ENCODE data around the gene POU3F1. TPM values are rescaled to one million over a fixed set of nuclear protein-coding genes. Genes with fewer than 3 reads are reported as not detected.

POU3F1 gene
- total RNA-seq, 1 donor from 2014 or later: 6.1 TPM

DNA sequence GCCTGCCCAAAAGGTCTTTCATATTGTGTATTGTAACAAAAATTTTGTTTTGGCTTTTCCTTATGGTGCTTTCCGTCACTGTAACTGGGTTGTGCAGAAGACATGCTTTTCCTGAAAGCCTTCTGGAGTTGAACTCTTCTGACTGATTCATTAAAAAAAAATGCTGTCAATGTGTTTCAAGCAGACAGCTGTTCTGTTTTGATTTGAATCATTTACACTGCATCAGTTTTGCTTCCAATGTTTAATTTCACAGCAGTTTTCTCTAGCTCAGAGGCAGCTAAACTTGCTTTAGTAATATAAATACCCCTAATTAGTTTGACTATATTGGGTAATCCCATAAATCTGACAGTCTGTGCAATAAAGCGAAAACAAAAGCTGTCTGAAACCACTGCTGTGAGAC is 26.2 kb downstream of the POU3F1 start:
- Mint-ChIP-seq H3K27me3 (no peaks in the 10 kb centered on the region), H3K4me3 (no peak overlapping the region), H3K4me1 (no peaks in the 10 kb centered on the region), H3K36me3 (ENCODE audit: low read depth) (peaks cover 83% of the 10 kb centered on the region), H3K9me3 (no peaks in the 10 kb centered on the region), H3K27ac (no peak overlapping the region)
- POLR2A ChIA-PET: interaction anchor here (0.7 kb wide), 1 partner anchor 9 kb away, joined by 4 read pairs; no protein-coding TSS in a partner anchor
- intact Hi-C loops (cut with micrococcal nuclease): no loop called here
- DNase-seq (no peak), ATAC-seq (ENCODE audit: low read depth) (no peak)
- TF ChIP-seq, protein P1, sequence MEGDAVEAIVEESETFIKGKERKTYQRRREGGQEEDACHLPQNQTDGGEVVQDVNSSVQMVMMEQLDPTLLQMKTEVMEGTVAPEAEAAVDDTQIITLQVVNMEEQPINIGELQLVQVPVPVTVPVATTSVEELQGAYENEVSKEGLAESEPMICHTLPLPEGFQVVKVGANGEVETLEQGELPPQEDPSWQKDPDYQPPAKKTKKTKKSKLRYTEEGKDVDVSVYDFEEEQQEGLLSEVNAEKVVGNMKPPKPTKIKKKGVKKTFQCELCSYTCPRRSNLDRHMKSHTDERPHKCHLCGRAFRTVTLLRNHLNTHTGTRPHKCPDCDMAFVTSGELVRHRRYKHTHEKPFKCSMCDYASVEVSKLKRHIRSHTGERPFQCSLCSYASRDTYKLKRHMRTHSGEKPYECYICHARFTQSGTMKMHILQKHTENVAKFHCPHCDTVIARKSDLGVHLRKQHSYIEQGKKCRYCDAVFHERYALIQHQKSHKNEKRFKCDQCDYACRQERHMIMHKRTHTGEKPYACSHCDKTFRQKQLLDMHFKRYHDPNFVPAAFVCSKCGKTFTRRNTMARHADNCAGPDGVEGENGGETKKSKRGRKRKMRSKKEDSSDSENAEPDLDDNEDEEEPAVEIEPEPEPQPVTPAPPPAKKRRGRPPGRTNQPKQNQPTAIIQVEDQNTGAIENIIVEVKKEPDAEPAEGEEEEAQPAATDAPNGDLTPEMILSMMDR (IDR thresholded peaks at IDR 0.05): no peak
- CTCF ChIA-PET: interaction anchor here (0.8 kb wide), 1 partner anchor 30 kb away, joined by 4 read pairs; no protein-coding TSS in a partner anchor

DNA sequence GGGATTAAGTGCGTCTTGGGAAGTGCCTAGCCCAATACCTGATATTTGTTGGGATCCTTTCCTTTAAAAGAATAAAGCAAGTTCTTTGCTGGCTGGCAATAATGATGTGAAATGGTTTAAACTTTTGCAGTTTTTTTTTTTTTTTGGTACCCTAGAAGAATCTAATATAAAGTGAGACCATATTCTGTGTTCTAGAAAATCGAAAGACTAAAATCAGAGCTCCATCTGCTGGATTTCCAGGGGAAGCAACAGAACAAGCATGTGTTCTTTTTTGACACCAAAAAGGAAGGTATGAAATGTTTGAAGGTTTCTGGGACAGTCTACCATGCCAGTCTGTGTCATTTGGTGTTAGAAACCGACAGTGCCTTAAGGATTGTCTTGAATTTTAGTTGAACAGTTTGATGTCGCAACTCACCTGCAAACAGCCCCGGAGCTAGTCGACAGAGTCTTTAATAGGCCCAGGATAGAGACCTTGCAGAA is 27.7 kb downstream of the POU3F1 start:
- TF ChIP-seq, protein P1 (IDR thresholded peaks at IDR 0.05): no peak
- Mint-ChIP-seq H3K9me3 (no peaks in the 10 kb centered on the region), H3K4me1 (peaks cover 4% of the 10 kb centered on the region), H3K27ac (no peak overlapping the region), H3K4me3 (no peak overlapping the region), H3K36me3 (ENCODE audit: low read depth) (peaks cover 77% of the 10 kb centered on the region), H3K27me3 (no peaks in the 10 kb centered on the region)
- intact Hi-C loops (cut with micrococcal nuclease): loop anchor here (1.0 to 10.0 kb wide), 3 partner anchors 29 to 414 kb away; partner anchors contain the start of gene SF3A3
- ATAC-seq (ENCODE audit: low read depth) (peak; percentile 50), DNase-seq (no peak)
- POLR2A ChIA-PET: interaction anchor here (0.5 to 1.0 kb wide), 5 partner anchors 9 to 457 kb away, joined by 3 to 5 read pairs (median 4); no protein-coding TSS in a partner anchor
- CTCF ChIA-PET: interaction anchor here (0.6 to 1.4 kb wide), 5 partner anchors 9 to 420 kb away, joined by 3 to 4 read pairs (median 3); no protein-coding TSS in a partner anchor

DNA sequence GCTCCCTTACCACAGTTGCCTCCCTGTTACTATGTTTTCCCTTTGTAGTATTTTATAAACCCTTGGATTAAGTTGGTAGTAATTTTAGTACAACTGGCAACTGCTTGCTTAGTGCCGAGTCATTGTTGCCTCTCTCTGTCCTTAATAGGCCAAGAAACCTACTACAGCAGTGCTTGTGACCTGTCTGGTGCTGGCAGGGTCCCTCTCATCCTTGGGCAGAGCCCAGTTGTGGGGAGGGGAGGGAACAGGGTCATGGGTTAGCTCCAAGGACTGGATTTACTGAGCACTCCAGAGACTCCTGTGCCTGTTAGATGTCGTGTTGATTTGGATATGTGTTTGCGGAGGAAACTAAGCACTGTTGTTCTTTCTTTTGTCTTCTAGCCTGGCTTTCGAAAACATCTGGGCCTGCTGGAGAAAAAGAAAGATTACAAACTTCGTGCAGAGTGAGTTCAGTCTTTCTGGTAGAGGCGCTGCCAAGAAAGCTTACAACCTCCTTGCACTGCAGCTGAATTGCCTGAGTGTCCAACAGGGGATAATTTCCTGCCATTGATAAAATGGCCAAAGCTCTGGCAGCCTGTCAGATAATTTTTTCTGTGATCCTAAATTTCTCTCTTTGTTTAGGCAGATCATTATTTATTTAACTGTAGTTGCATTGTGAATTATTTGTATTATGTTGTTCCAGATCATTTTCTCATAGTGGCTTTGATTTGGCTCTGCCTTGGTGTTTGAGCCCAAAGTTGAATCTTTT is 30.4 kb downstream of the POU3F1 start:
- H3K27me3 Mint-ChIP-seq: no peaks in the 10 kb centered on the region
- ATAC-seq (ENCODE audit: low read depth) (no peak), DNase-seq (no peak)
- no peak overlapping the region for H3K27ac Mint-ChIP-seq
- intact Hi-C loops (cut with micrococcal nuclease): loop anchor here (10.0 kb wide), 1 partner anchor 411 kb away; no protein-coding TSS in a partner anchor
- H3K4me1 Mint-ChIP-seq: peaks cover 27% of the 10 kb centered on the region
- peaks cover 63% of the 10 kb centered on the region for H3K36me3 Mint-ChIP-seq (ENCODE audit: low read depth)
- H3K9me3 Mint-ChIP-seq: no peaks in the 10 kb centered on the region
- POLR2A ChIA-PET: no interaction called here
- TF ChIP-seq, protein P1 (IDR thresholded peaks at IDR 0.05): no peak
- no peak overlapping the region for H3K4me3 Mint-ChIP-seq
- CTCF ChIA-PET: interaction anchor here (1.0 to 1.1 kb wide), 2 partner anchors 26 to 39 kb away, joined by 3 read pairs; partner anchors contain the start of gene SF3A3

DNA sequence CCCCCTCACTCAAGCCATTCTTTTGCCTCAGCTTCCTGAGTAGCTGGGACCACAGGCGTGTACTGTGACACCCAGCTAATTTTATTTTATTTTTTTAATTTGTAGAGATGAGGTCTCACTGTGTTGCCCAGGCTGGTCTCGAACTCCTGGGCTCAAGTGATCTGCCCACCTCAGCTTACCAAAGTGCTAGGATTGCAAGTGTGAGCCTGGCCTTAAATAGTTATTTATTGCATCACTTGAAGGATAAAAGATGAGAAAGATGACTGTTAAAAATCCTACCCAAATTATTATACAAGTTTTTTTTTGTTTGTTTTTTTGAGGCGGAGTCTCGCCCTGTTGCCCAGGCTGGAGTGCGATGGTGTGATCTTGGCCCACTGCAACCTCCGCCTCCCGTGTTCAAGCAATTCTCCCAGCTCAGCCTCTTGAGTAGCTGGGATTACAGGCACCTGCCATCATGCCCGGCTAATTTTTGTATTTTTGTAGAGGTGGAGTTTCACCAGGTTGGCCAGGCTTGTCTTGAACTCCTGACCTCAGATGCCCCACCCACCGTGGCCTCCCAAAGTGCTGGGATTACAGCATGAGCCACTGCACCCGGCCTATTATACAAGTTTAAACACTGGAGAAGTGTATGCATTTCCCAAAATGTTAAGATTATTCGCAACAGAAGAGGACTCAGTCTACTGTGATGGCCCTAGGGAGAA is 31.7 kb downstream of the POU3F1 start:
- ATAC-seq (ENCODE audit: low read depth) (no peak), DNase-seq (no peak)
- CTCF ChIA-PET: no interaction called here
- Mint-ChIP-seq H3K36me3 (ENCODE audit: low read depth) (peaks cover 50% of the 10 kb centered on the region), H3K27ac (no peak overlapping the region), H3K27me3 (no peaks in the 10 kb centered on the region), H3K9me3 (no peaks in the 10 kb centered on the region), H3K4me1 (peaks cover 27% of the 10 kb centered on the region), H3K4me3 (no peak overlapping the region)
- TF ChIP-seq, protein P1 (IDR thresholded peaks at IDR 0.05): no peak
- intact Hi-C loops (cut with micrococcal nuclease): loop anchor here (10.0 kb wide), 1 partner anchor 410 kb away; no protein-coding TSS in a partner anchor
- POLR2A ChIA-PET: no interaction called here
